A673 (cell line): ENCODE results near the gene AR.

Experiments
- CTCF ChIP-seq: fragments of 300-800, 200-600 bp; sonication (generic); conservative IDR thresholded peaks from 2 replicates; pipeline ENCODE4 v1.5.1; 2017; ENCODE audit warnings: low read depth, mild to moderate bottlenecking, antibody characterized with exemption, low read length, moderate library complexity, mixed read lengths
- EZH2 ChIP-seq: fragments of 200-600 bp; sonication (generic); IDR thresholded peaks from 2 replicates; pipeline ENCODE4 v1.6.1; 2017; ENCODE audit warnings: borderline replicate concordance, low read depth, mild to moderate bottlenecking, mixed read lengths, antibody characterized with exemption, low read length; ENCODE audit not compliant: poor library complexity, severe bottlenecking

GRCh38 chrX:67779099-67779498, 235.3 kb downstream of the AR start:
- TF ChIP-seq CTCF (no peak), EZH2 (no peak)
